NCI-H2196 (cell line): ENCODE measurements around the gene NAALADL1.

Experiments
- DNase-seq: peaks from one replicate; lab custom pipeline; 2025; ENCODE audit not compliant: unreplicated experiment; lab: John Stamatoyannopoulos, UW

NAALADL1 gene

DNA sequence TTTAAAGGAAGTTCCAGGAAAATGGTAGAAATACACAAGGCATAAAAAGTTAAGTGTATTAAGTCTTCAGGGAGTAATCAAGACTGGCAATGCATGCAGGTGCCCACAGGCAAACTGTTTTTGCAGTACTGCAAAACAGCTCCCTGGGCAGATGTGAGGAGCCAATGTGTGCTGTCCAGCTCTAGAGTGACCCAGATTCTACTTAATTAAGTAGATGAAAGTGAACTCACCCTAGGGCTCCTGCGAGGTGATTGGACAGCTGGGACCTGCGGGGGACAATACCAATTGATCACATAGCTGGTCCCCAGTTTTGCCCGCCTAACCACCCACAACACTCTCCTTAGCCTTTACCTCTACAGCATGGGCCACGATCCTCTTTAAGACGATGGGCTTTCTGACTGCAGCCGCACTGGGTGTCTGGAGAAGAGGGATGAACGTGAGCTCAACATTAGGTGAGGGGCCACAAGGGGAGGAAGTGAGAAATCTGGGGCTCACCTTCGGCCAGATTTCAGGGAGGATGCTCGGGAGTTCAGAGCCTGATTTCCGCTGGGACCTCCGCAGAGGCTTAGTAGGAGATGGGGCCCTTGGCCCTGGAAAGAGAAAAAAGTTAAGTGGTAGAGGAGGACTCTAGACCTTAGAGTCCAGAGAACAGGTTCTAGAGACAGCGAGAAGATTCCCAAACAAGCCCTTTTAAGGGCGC, 24.9 kb upstream of the NAALADL1 start:
- no peak for DNase-seq

- DNase-seq: no peak
Measured at GRCh38 chr11:65078786-65079342, 20.5 kb upstream of the NAALADL1 start.

DNA sequence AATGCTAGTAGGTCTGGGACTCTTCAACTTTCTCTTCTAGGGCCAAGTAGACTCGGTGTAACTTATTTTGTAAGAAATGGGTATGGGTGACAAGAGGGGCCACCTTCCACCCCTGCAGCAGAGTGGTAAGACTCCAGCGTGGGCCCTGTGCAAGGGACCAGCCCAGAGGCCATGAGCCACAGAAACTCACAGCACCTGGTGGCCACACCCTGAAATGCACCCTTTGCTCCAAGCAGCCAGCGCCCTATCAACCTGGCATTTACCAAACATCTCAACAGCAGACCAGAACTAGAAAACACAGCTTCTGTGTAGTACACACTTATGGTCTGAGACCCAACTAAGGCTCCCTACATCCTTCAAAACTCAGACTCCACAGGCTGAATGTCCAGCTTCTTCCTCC, 19.8 kb upstream of the NAALADL1 start:
- peak; percentile 56 for DNase-seq

- DNase-seq: no peak
Measured at GRCh38 chr11:65077451-65077850, 19.1 kb upstream of the NAALADL1 start.

GRCh38 chr11:65072631-65072966, 14.2 kb upstream of the NAALADL1 start:
- no peak for DNase-seq

GRCh38 chr11:65071907-65072630, 13.7 kb upstream of the NAALADL1 start:
- no peak for DNase-seq

DNA sequence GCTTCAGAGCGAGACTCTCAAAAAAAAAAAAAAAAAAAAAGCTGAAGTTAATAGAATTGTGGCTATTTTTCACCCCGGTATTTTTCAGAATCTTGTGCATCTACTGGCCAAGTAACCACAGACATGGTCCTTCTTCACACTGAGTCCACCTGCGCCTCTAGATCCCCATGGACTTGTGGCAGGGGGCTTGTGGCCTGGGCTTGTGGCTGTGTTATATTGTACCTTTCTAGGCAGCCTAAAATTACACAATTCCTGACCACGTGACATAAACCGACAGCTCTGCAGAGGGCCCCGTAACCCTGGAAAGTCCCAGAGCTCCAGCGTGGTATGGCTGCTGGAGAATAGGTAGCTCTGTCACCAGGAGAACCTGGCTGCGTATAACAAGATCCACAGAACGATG, 10.9 kb upstream of the NAALADL1 start:
- DNase-seq: no peak

- DNase-seq: no peak
Measured at GRCh38 chr11:65067446-65067845, 9.1 kb upstream of the NAALADL1 start.

- DNase-seq: no peak
Measured at GRCh38 chr11:65066805-65067291, 8.5 kb upstream of the NAALADL1 start.

- DNase-seq: no peak
Measured at GRCh38 chr11:65066315-65066714, 8.0 kb upstream of the NAALADL1 start.

GRCh38 chr11:65065851-65066250, 7.5 kb upstream of the NAALADL1 start:
- DNase-seq: no peak

- DNase-seq: no peak
Measured at GRCh38 chr11:65064847-65065240, 6.5 kb upstream of the NAALADL1 start.

DNA sequence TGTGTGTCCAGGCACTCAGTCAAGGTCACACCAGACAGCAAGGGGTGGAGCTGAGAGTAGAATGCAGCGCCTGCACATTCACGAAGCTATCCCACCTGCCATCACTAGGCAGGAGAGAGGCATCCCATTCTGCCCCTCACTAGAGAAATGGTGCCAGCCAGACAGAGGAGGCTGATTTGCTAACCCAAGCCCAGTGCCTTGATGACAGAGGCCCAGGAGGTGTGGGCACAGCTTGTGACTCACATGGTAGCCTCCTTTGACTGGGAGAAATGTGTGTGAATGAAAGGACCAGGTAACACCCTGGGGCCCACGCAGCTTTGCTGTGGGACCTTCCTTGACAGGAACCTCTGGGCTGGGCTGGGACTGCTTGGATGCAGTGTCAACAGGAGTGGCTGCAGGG, 5.2 kb upstream of the NAALADL1 start:
- no peak for DNase-seq

DNA sequence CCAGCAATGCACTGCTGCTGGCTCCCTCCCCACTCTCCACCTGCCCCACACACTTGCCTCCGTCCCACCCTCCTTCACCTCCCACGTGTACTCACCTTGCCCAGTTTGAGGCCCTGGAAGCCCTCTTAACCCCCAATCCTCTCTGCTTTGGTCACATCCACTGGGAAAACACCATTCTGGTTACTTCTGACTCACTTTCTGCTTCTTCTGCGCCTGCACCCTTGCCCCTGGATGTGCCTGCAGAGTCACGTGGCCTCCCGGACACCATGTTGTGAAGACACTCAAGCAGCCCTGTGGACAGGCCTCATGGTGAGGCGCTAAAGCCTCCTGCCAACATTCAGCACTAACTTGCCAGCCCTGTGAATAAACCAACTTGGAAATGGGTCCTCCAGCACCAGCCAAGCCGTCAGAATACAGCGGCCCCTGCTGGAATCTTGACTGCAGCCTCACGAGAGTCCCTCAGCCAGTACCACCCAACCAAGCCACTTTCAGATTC, 2.6 kb upstream of the NAALADL1 start:
- DNase-seq: no peak

- DNase-seq: no peak
Measured at GRCh38 chr11:65059959-65060824, 1.8 kb upstream of the NAALADL1 start.

- no peak for DNase-seq
Measured at GRCh38 chr11:65059523-65059922, 1.2 kb upstream of the NAALADL1 start.

DNA sequence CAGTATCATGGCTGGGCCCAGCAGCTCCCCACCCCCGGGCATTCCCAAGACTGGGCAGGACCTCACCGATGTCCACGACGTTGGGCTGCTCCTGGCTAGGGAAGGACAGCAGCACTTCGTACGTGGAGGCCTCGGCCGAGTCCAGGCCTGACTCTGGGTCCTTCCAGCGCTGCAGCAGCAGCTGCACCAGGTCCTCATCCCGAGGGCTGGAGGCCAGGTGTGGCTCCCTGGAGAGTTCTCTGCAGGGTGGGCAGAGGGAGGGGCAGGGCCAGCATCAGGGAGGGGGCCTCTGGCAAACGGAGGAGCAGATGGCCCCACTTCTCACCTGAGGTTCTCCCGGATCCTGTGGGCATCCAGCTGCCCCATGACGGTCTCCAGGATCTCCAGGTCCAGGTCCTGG, 341 bp downstream of the NAALADL1 start:
- DNase-seq: no peak

DNA sequence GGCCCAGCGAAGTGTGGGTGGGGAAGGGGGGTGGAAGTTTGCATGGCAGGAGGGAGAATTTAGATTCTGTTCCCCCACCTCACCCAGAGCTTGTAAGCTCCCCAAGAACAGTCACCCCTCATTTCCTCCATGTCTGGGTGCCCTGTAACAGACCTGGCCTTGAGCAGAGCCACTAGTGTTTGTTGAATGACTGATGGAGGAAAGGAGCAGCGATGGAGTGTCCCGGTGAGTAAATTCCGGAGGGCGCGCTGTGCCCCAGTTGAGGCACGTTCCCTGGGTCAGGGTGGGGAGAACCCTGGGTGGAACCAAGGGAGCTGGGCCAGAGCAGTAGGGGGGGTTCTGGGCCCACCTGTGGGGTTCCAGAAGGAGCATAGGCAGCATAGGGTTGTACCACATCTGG, 827 bp downstream of the NAALADL1 start:
- no peak for DNase-seq

DNA sequence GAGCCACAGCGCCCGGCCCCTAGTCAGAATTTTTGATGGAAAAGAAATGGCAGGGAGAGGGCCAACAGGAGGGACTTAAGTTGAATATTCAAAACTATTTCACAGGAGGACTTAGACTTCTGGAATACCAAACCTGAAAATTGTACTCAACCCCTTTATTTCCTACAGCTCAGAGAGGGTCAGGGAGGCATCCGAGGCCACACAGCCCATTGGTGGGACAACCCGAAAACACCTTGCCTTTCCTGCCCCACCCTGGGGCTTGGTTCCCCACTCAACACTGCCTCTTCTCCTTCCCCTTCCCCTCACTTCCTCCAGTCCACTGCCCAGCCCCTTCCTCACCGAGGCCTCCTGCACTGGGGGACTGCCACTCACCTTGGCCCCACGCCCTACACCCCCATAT, 1.4 kb downstream of the NAALADL1 start:
- no peak for DNase-seq

- no peak for DNase-seq
Measured at GRCh38 chr11:65055538-65055937, 2.8 kb downstream of the NAALADL1 start.

DNA sequence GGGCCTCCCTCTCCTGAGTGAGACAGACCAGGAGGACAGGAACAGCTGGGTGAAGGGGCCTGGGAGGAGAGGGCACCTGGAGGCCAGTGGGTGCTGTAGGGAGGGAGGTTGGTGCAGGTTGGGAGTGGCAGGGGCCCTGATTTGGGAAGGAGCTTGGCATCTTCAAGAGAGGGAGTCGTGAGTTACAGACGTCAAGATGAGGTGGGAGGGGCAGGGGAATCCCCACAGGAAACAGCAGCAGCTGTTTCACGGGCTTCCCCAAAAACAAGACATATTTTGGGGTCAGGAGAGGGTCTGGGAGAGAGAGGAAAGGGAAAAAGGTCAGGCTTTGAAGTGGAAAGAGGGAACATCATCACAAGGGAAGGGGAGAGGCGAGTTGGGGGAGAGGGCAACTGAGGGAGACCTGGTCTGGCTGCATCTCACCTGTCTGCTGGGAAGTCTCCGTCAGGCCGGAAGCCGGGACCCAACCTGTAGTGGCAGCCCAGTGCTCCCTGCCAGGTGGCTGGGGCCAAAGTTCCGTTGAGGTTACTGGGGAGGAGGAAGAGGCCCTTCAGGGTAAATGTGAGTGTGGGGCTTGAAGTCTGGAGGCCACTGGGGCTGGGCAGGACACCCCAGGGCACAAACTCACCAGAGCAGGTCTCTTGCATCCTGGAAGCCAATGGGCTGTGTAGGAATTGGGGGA, 4.4 kb downstream of the NAALADL1 start:
- DNase-seq: no peak
